ENCODE measurements around the gene COMMD6. TPM values are rescaled to one million over a fixed set of nuclear protein-coding genes. Genes with fewer than 3 reads are reported as not detected.

The COMMD6 gene
- total and polyA plus RNA-seq, 2 donors (not counting 1 experiment from before 2014, with no cell fraction given), result 78.0 to 153 TPM

GRCh38 chr13:75492389-75492788 lies 45.3 kb downstream of the COMMD6 start:
- Histone ChIP-seq H2AFZ (ENCODE audit: insufficient read depth, low read depth, low read length, poor library complexity, severe bottlenecking) (no peak overlapping the region), H3K4me1 (ENCODE audit: control insufficient read depth in 2 of 2, insufficient read depth in 2 of 2, low read length in 2 of 2) (no peaks in the 10 kb centered on the region), H4K20me1 (ENCODE audit: control insufficient read depth, insufficient read depth, low read length, poor library complexity, severe bottlenecking) (no peaks in the 10 kb centered on the region), H3K36me3 (replicated peaks in 1 of 2; ENCODE audit: control extremely low read depth in 1 of 2, control insufficient read depth in 1 of 2, extremely low read depth in 1 of 2, insufficient read depth in 2 of 2, low read length in 1 of 2) (no peaks in the 10 kb centered on the region), H3K4me2 (replicated peaks; ENCODE audit: low read depth, low read length, poor library complexity, severe bottlenecking) (no peak overlapping the region), H3K79me2 (ENCODE audit: control insufficient read depth, insufficient read depth, low read length) (no peaks in the 10 kb centered on the region), H3K27ac (ENCODE audit: low read length in 2 of 2) (no peak overlapping the region), H3K9ac (ENCODE audit: low read length) (no peak overlapping the region), H3K4me3 (ENCODE audit: control extremely low read depth in 1 of 5, extremely low read depth in 1 of 5, insufficient read depth in 1 of 5, low read depth in 2 of 5, low read length in 4 of 5) (no peak overlapping the region), H3K9me3 (ENCODE audit: control extremely low read depth in 1 of 3, control insufficient read depth in 2 of 3, insufficient read depth in 1 of 3, low read length in 2 of 3) (no peaks in the 10 kb centered on the region), H3K27me3 (replicated peaks in 1 of 4; ENCODE audit: control extremely low read depth in 1 of 4, control insufficient read depth in 3 of 4, insufficient read depth in 4 of 4, low read length in 3 of 4) (peaks cover 0 to 3% (median under 1%) of the 10 kb centered on the region in 4 experiments)
- DNase-seq (no peak), ATAC-seq (ENCODE audit: low read depth) (no peak)
- ChIA-PET POLR2A (no interaction called here), CTCF (interaction anchor here (1.2 kb wide), 1 partner anchor 10 kb away, joined by 3 read pairs; the partner anchor contains the start of gene TBC1D4)
- Mint-ChIP-seq H3K27ac (no peak overlapping the region), H3K4me1 (no peaks in the 10 kb centered on the region), H3K9me3 (ENCODE audit: insufficient read depth) (no peaks in the 10 kb centered on the region), H3K4me3 (no peak overlapping the region), H3K27me3 (peaks cover 8% of the 10 kb centered on the region)
- intact Hi-C loops (cut with micrococcal nuclease), result no loop called here
- TF ChIP-seq CTCF (IDR thresholded peaks at IDR 0.05) (no peak), EZH2 (IDR thresholded peaks at IDR 0.05; ENCODE audit: borderline replicate concordance, insufficient read depth, low read depth, low read length, poor library complexity, severe bottlenecking) (no peak)
- WGBS (ENCODE audit: insufficient coverage), result 100% methylated on average over 5 of the region's 5 CpGs

GRCh38 chr13:75491376-75491775 lies 46.3 kb downstream of the COMMD6 start:
- H3K4me1 Mint-ChIP-seq, result no peaks in the 10 kb centered on the region
- CTCF ChIA-PET, result no interaction called here
- H2AFZ ChIP-seq (ENCODE audit: insufficient read depth, low read depth, low read length, poor library complexity, severe bottlenecking), result no peak overlapping the region

More at GRCh38 chr13:75491376-75491775, 46.3 kb downstream of the COMMD6 start:
- Histone ChIP-seq H3K79me2 (ENCODE audit: control insufficient read depth, insufficient read depth, low read length) (no peaks in the 10 kb centered on the region), H3K4me2 (replicated peaks; ENCODE audit: low read depth, low read length, poor library complexity, severe bottlenecking) (no peak overlapping the region), H3K4me3 (ENCODE audit: control extremely low read depth in 1 of 5, extremely low read depth in 1 of 5, insufficient read depth in 1 of 5, low read depth in 2 of 5, low read length in 4 of 5) (no peak overlapping the region), H3K9me3 (ENCODE audit: control extremely low read depth in 1 of 3, control insufficient read depth in 2 of 3, insufficient read depth in 1 of 3, low read length in 2 of 3) (no peaks in the 10 kb centered on the region), H3K27ac (ENCODE audit: low read length in 2 of 2) (no peak overlapping the region), H3K27me3 (replicated peaks in 1 of 4; ENCODE audit: control extremely low read depth in 1 of 4, control insufficient read depth in 3 of 4, insufficient read depth in 4 of 4, low read length in 3 of 4) (peaks cover 0 to 12% (median 4%) of the 10 kb centered on the region in 4 experiments), H3K9ac (ENCODE audit: low read length) (no peak overlapping the region), H3K36me3 (replicated peaks in 1 of 2; ENCODE audit: control extremely low read depth in 1 of 2, control insufficient read depth in 1 of 2, extremely low read depth in 1 of 2, insufficient read depth in 2 of 2, low read length in 1 of 2) (no peaks in the 10 kb centered on the region), H4K20me1 (ENCODE audit: control insufficient read depth, insufficient read depth, low read length, poor library complexity, severe bottlenecking) (no peaks in the 10 kb centered on the region), H3K4me1 (ENCODE audit: control insufficient read depth in 2 of 2, insufficient read depth in 2 of 2, low read length in 2 of 2) (no peaks in the 10 kb centered on the region)
- no peak overlapping the region for H3K4me3 Mint-ChIP-seq
- H3K27me3 Mint-ChIP-seq, result peaks cover 16% of the 10 kb centered on the region
- DNase-seq (no peak), ATAC-seq (ENCODE audit: low read depth) (no peak)
- no CpG with 5 or more reads among the region's 2 CpGs for WGBS (ENCODE audit: insufficient coverage)
- POLR2A ChIA-PET, result no interaction called here
- no peaks in the 10 kb centered on the region for H3K9me3 Mint-ChIP-seq (ENCODE audit: insufficient read depth)
- no peak overlapping the region for H3K27ac Mint-ChIP-seq
- TF ChIP-seq EZH2 (IDR thresholded peaks at IDR 0.05; ENCODE audit: borderline replicate concordance, insufficient read depth, low read depth, low read length, poor library complexity, severe bottlenecking) (no peak), CTCF (IDR thresholded peaks at IDR 0.05) (no peak)
- intact Hi-C loops (cut with micrococcal nuclease), result no loop called here

Data from B cell (primary cell).